Upper lobe of left lung (tissue), 6 donors: ENCODE data around the gene NFASC. TPM values are rescaled to one million over a fixed set of nuclear protein-coding genes. Genes with fewer than 3 reads are reported as not detected.

Experiments
- ATAC-seq, 2 donors: fragments of 200-7000 bp; cut with Tn5 transposase; one replicate each; pipeline ENCODE4 v1.9.1; 2022; ENCODE audit warnings: mild to moderate bottlenecking in 2 of 2, moderate library complexity in 2 of 2; ENCODE audit not compliant: low FRiP score in 2 of 2
- DNase-seq, 2 donors: peaks; one replicate each; pipeline ENCODE4 v3.0.0-alpha.2; 2019 to 2020
- H3K27ac ChIP-seq, 4 donors: fragments of 200-600 bp; sonication (generic); one replicate each; pipeline ENCODE4 v1.5.1; 2016 to 2019
- H3K27me3 ChIP-seq, 4 donors: fragments of 200-600 bp; sonication (generic); one replicate each; pipeline ENCODE4 v1.5.1; 2017 to 2019
- H3K36me3 ChIP-seq, 4 donors: fragments of 200-600 bp; sonication (generic); one replicate each; pipeline ENCODE4 v1.5.1; 2016 to 2019
- H3K4me1 ChIP-seq, 4 donors: fragments of 200-600 bp; sonication (generic); one replicate each; pipeline ENCODE4 v1.5.1; 2018 to 2019
- H3K4me3 ChIP-seq, 4 donors: fragments of 200-600 bp; sonication (generic); one replicate each; pipeline ENCODE4 v1.5.1; 2017 to 2019; ENCODE audit warnings: mild to moderate bottlenecking in 2 of 4, moderate library complexity in 1 of 4
- H3K9me3 ChIP-seq, 4 donors: fragments of 200-600 bp; sonication (generic); one replicate each; pipeline ENCODE4 v1.5.1; 2018 to 2019
- CTCF ChIP-seq, 6 experiments: fragments of 450-650 bp in 4 of 6; fragments of 200-600 bp in 2 of 6; sonication (generic) in 2 of 6; IDR thresholded peaks; one replicate each; pipeline ENCODE4 v1.5.1; 2016 to 2019; ENCODE audit warnings: antibody characterized with exemption in 6 of 6
- EP300 ChIP-seq, 4 donors: sonication (generic); formaldehyde crosslinking; IDR thresholded peaks; one replicate each; pipeline ENCODE4 v1.5.1; 2017; ENCODE audit warnings: antibody characterized with exemption in 4 of 4, control low read depth in 2 of 4
- POLR2A ChIP-seq, 4 donors: fragments of 450-650 bp; IDR thresholded peaks; one replicate each; pipeline ENCODE4 v1.5.1; 2016 to 2017; ENCODE audit warnings: antibody characterized with exemption in 4 of 4, mild to moderate bottlenecking in 2 of 4
- POLR2AphosphoS5 ChIP-seq, 2 donors: sonication (generic); formaldehyde crosslinking; IDR thresholded peaks; one replicate each; pipeline ENCODE4 v1.5.1; 2017; ENCODE audit warnings: antibody characterized with exemption in 2 of 2
- WGBS, 2 donors: methylation state at CpG; one replicate each; pipeline ENCODE4 v1.1.5; 2017 to 2018; 5-methylcytosine and 5-hydroxymethylcytosine counted together
- total RNA-seq, 6 donors: library from RNA; depleted of rRNA in 4 of 6; stranded (reverse); fragments of >200 nt in 4 of 6; gene quantifications; one replicate each; pipeline versions ENCODE4 v1.1.0 to v1.2.1, GENCODE V29; 2016 to 2021
- donor health status: DM: no; HTN: no; CAD: no; lungs with moderate emphysema.
- donor health status: DM: no; HTN: yes; CAD: no; lungs with severe emphysema.

Gene NFASC
- total RNA-seq, 6 donors from 2014 or later: 5.5 to 16.8 (median 6.9) TPM

DNA sequence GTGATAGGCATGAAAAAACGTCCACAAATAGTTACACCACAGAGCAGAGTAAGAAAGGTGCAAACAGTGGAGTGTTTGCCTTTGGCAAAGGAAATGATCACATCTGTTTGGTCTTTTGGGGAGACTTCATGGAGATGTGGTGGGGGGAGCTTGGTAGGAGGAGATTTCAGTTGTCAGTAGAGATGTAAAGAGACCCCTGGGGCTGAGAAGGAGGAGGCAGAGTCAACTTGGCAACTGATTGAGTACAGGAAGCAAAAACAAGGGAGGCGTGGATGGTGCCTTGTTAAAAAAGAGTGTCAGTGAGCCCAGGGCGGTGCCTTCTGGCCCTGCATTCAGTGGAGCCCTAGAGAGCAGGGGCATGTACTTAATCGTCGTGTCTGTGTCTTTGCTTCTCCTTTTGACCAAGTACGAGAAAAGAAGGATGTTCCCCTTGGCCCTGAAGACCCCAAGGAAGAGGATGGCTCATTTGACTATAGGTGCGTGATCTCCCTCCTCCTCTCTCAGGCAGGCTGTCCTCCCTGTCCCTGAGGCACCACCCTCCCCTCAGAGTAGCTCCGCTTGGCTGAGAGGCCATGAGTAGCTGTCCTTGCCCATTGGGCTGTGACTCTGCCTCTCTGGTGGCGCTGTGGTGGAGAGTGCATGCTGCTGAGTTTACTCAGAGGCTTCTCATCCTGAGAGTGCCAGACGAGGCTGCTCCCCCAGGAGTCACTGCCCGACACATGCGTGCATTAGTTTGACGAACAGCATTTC is 141.9 kb downstream of the NFASC start:
- Histone ChIP-seq H3K36me3 (no peaks in the 10 kb centered on the region), H3K27me3 (no peaks in the 10 kb centered on the region), H3K27ac (no peak overlapping the region), H3K4me1 (peaks cover 0 to 10% (median 0%) of the 10 kb centered on the region in 4 donors), H3K4me3 (no peak overlapping the region), H3K9me3 (no peaks in the 10 kb centered on the region)
- DNase-seq: no peak
- WGBS, 2 donors: 68 to 76% methylated on average over 13 of the region's 13 CpGs
- no peak for ATAC-seq
- no peak for TF ChIP-seq POLR2A (IDR thresholded peaks at IDR 0.05)
- no peak for TF ChIP-seq POLR2AphosphoS5 (IDR thresholded peaks at IDR 0.05)
- TF ChIP-seq EP300 (IDR thresholded peaks at IDR 0.05): no peak
- TF ChIP-seq CTCF (IDR thresholded peaks at IDR 0.05): no peak

- Histone ChIP-seq H3K27ac (no peak overlapping the region), H3K9me3 (no peaks in the 10 kb centered on the region), H3K4me3 (no peak overlapping the region), H3K36me3 (no peaks in the 10 kb centered on the region), H3K27me3 (no peaks in the 10 kb centered on the region), H3K4me1 (peaks cover 0 to 10% (median 0%) of the 10 kb centered on the region in 4 donors)
- DNase-seq (no peak), ATAC-seq (peak; percentile 5 to 45)
- WGBS, 2 donors: 51 to 62% methylated on average over 4 to 6 of the region's 6 CpGs
- TF ChIP-seq POLR2AphosphoS5 (IDR thresholded peaks at IDR 0.05) (no peak), POLR2A (IDR thresholded peaks at IDR 0.05) (no peak), CTCF (IDR thresholded peaks at IDR 0.05) (no peak), EP300 (IDR thresholded peaks at IDR 0.05) (no peak)
Measured at GRCh38 chr1:205013683-205014367, 143.2 kb downstream of the NFASC start.

GRCh38 chr1:205014783-205015182 is 144.1 kb downstream of the NFASC start:
- Histone ChIP-seq H3K27ac (no peak overlapping the region), H3K4me3 (no peak overlapping the region), H3K36me3 (no peaks in the 10 kb centered on the region), H3K9me3 (no peaks in the 10 kb centered on the region), H3K4me1 (peaks cover 0 to 10% (median 0%) of the 10 kb centered on the region in 4 donors), H3K27me3 (no peaks in the 10 kb centered on the region)
- ATAC-seq: no peak
- peak in 1 of 2 donors; percentile 28 for DNase-seq
- 44 to 48% methylated on average over 9 to 10 of the region's 10 CpGs for WGBS, 2 donors
- TF ChIP-seq POLR2AphosphoS5 (IDR thresholded peaks at IDR 0.05): no peak
- no peak for TF ChIP-seq CTCF (IDR thresholded peaks at IDR 0.05)
- TF ChIP-seq EP300 (IDR thresholded peaks at IDR 0.05): no peak
- no peak for TF ChIP-seq POLR2A (IDR thresholded peaks at IDR 0.05)

DNA sequence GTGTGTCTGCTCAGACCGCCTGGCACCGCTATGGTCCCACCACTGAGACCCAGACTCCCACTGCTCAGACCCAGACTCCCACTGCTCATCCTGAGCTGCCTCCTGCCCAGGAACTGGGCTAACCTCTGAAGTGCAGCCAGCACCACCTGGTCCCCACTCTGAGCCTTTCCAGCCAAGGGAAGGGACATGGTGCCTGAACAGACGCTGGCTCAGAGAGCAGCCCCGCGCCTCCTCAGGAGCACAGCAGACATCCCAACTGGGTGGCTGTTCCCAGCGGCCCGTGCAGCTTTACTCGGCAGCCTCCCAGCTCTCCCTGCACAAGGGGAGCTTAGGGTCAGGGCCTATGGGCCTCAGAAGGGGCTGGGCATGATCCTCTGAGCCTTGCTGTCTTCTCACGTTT is 144.6 kb downstream of the NFASC start:
- no peaks in the 10 kb centered on the region for H3K9me3 ChIP-seq
- H3K4me1 ChIP-seq: peaks cover 0 to 10% (median 0%) of the 10 kb centered on the region in 4 donors

More for the DNA sequence above, 144.6 kb downstream of the NFASC start:
- DNase-seq: peak in 1 of 2 donors; percentile 40
- H3K27ac ChIP-seq: no peak overlapping the region
- no peak for TF ChIP-seq POLR2AphosphoS5 (IDR thresholded peaks at IDR 0.05)
- TF ChIP-seq POLR2A (IDR thresholded peaks at IDR 0.05): no peak
- no peak for TF ChIP-seq CTCF (IDR thresholded peaks at IDR 0.05)
- TF ChIP-seq EP300 (IDR thresholded peaks at IDR 0.05): no peak
- H3K36me3 ChIP-seq: no peaks in the 10 kb centered on the region
- WGBS, 2 donors: 93 to 100% methylated on average over 2 to 9 of the region's 9 CpGs
- H3K4me3 ChIP-seq: no peak overlapping the region
- no peak for ATAC-seq
- H3K27me3 ChIP-seq: no peaks in the 10 kb centered on the region
